Osteocyte (in vitro differentiated cells): Measurements from ENCODE around the gene UBE2O. TPM values are rescaled to one million over a fixed set of nuclear protein-coding genes. Genes with fewer than 3 reads are reported as not detected.

Experiments
- DNase-seq: peaks from one replicate; pipeline ENCODE4 v3.0.0; 2021; ENCODE audit warnings: mixed read lengths; ENCODE audit not compliant: unreplicated experiment; ENCODE audit errors: extremely low spot score
- H3K27ac Mint-ChIP-seq: one replicate; pipeline ENCODE4 v1.8.0; 2021; ENCODE audit warnings: mild to moderate bottlenecking, mixed read lengths; ENCODE audit not compliant: unreplicated experiment
- H3K27me3 Mint-ChIP-seq: one replicate; pipeline ENCODE4 v1.8.0; 2021; ENCODE audit warnings: mixed read lengths; ENCODE audit not compliant: unreplicated experiment
- H3K36me3 Mint-ChIP-seq: one replicate; pipeline ENCODE4 v1.8.0; 2021; ENCODE audit warnings: mixed read lengths; ENCODE audit not compliant: unreplicated experiment
- H3K4me1 Mint-ChIP-seq: one replicate; pipeline ENCODE4 v1.8.0; 2021; ENCODE audit warnings: mixed read lengths; ENCODE audit not compliant: unreplicated experiment
- H3K4me3 Mint-ChIP-seq: one replicate; pipeline ENCODE4 v1.8.0; 2021; ENCODE audit warnings: mild to moderate bottlenecking, moderate library complexity, mixed read lengths; ENCODE audit not compliant: unreplicated experiment
- H3K9me3 Mint-ChIP-seq: one replicate; pipeline ENCODE4 v1.8.0; 2021; ENCODE audit warnings: mixed read lengths; ENCODE audit not compliant: unreplicated experiment
- CTCF ChIP-seq: fragments of 200-600 bp; sonication (generic); IDR thresholded peaks from 2 replicates; pipeline ENCODE4 v1.5.0; 2021; ENCODE audit warnings: antibody characterized with exemption, mild to moderate bottlenecking, moderate library complexity
- total RNA-seq: library from RNA; stranded (reverse); gene quantifications from 2 replicates; pipeline ENCODE4 v1.2.1, GENCODE V29; 2021

UBE2O gene
- total RNA-seq, 1 donor from 2014 or later = 30.7 TPM

- Mint-ChIP-seq H3K4me3 (no peak overlapping the region), H3K9me3 (no peaks in the 10 kb centered on the region), H3K27me3 (no peaks in the 10 kb centered on the region), H3K36me3 (peaks cover 6% of the 10 kb centered on the region), H3K4me1 (peaks cover 13% of the 10 kb centered on the region), H3K27ac (no peak overlapping the region)
- DNase-seq = no peak
- no peak for TF ChIP-seq CTCF
These were observed 19.3 kb downstream of the UBE2O start for GRCh38 chr17:76433693-76434092.

GRCh38 chr17:76432712-76433336, 20.1 kb downstream of the UBE2O start:
- TF ChIP-seq CTCF = peak; percentile 47
- H3K27me3 Mint-ChIP-seq = no peaks in the 10 kb centered on the region
- H3K36me3 Mint-ChIP-seq = peaks cover 7% of the 10 kb centered on the region
- DNase-seq = no peak
- no peak overlapping the region for H3K27ac Mint-ChIP-seq
- H3K4me3 Mint-ChIP-seq = no peak overlapping the region
- no peaks in the 10 kb centered on the region for H3K9me3 Mint-ChIP-seq
- H3K4me1 Mint-ChIP-seq = peaks cover 16% of the 10 kb centered on the region

- Mint-ChIP-seq H3K27ac (no peak overlapping the region), H3K4me1 (peaks cover 19% of the 10 kb centered on the region), H3K27me3 (no peaks in the 10 kb centered on the region), H3K9me3 (no peaks in the 10 kb centered on the region), H3K4me3 (no peak overlapping the region), H3K36me3 (peaks cover 7% of the 10 kb centered on the region)
- no peak for TF ChIP-seq CTCF
- no peak for DNase-seq
These were observed 20.9 kb downstream of the UBE2O start for GRCh38 chr17:76432004-76432403.

- no peaks in the 10 kb centered on the region for H3K9me3 Mint-ChIP-seq
- no peaks in the 10 kb centered on the region for H3K27me3 Mint-ChIP-seq
- no peak for TF ChIP-seq CTCF
These were observed 21.4 kb downstream of the UBE2O start for GRCh38 chr17:76431509-76431908.

GRCh38 chr17:76428511-76428910, 24.4 kb downstream of the UBE2O start:
- H3K27ac Mint-ChIP-seq = no peak overlapping the region
- peaks cover 17% of the 10 kb centered on the region for H3K4me1 Mint-ChIP-seq
- no peak for TF ChIP-seq CTCF
- no peaks in the 10 kb centered on the region for H3K27me3 Mint-ChIP-seq
- no peak for DNase-seq
- H3K36me3 Mint-ChIP-seq = peaks cover 4% of the 10 kb centered on the region
- H3K9me3 Mint-ChIP-seq = no peaks in the 10 kb centered on the region
- H3K4me3 Mint-ChIP-seq = no peak overlapping the region

More at GRCh38 chr17:76431509-76431908, 21.4 kb downstream of the UBE2O start:
- H3K4me1 Mint-ChIP-seq = peaks cover 19% of the 10 kb centered on the region
- H3K27ac Mint-ChIP-seq = no peak overlapping the region
- no peak overlapping the region for H3K4me3 Mint-ChIP-seq
- DNase-seq = no peak
- H3K36me3 Mint-ChIP-seq = peaks cover 7% of the 10 kb centered on the region
